Progenitor cell of endocrine pancreas (in vitro differentiated cells): Measurements from ENCODE around the gene SRCIN1. TPM values are rescaled to one million over a fixed set of nuclear protein-coding genes. Genes with fewer than 3 reads are reported as not detected.

Experiments used
- DNase-seq: peaks from one replicate; pipeline ENCODE4 v3.0.0; 2021; ENCODE audit warnings: low spot score; ENCODE audit not compliant: unreplicated experiment
- H3K27ac Mint-ChIP-seq: 2 replicates; pipeline ENCODE4 v1.8.0; 2021; ENCODE audit warnings: mild to moderate bottlenecking, moderate library complexity, mixed read lengths
- H3K27me3 Mint-ChIP-seq: 2 replicates; pipeline ENCODE4 v1.8.0; 2021; ENCODE audit warnings: mixed read lengths
- H3K36me3 Mint-ChIP-seq: 2 replicates; pipeline ENCODE4 v1.8.0; 2022; ENCODE audit warnings: mixed read lengths; ENCODE audit not compliant: insufficient read depth
- H3K4me1 Mint-ChIP-seq: 2 replicates; pipeline ENCODE4 v1.8.0; 2021; ENCODE audit warnings: low read depth, mixed read lengths
- H3K4me3 Mint-ChIP-seq: 2 replicates; pipeline ENCODE4 v1.8.0; 2021; ENCODE audit warnings: low read depth, mild to moderate bottlenecking, moderate library complexity, mixed read lengths
- H3K9me3 Mint-ChIP-seq: 2 replicates; pipeline ENCODE4 v1.8.0; 2021; ENCODE audit warnings: low read depth, mixed read lengths
- CTCF ChIP-seq: fragments of 200-600 bp; sonication (generic); IDR thresholded peaks from one replicate; pipeline ENCODE4 v1.5.0; 2021; ENCODE audit warnings: antibody characterized with exemption, mild to moderate bottlenecking; ENCODE audit not compliant: unreplicated experiment
- total RNA-seq: library from RNA; stranded (reverse); gene quantifications from 2 replicates; pipeline ENCODE4 v1.2.1, GENCODE V29; 2021

SRCIN1 gene
- total RNA-seq, 1 donor from 2014 or later = 13.8 TPM

GRCh38 chr17:38589462-38590114, 16.2 kb downstream of the SRCIN1 start:
- H3K9me3 Mint-ChIP-seq = no peaks in the 10 kb centered on the region
- H3K4me3 Mint-ChIP-seq = no peak overlapping the region
- H3K27ac Mint-ChIP-seq = no peak overlapping the region
- H3K27me3 Mint-ChIP-seq = peaks cover 21% of the 10 kb centered on the region
- no peak for DNase-seq
- no peak for TF ChIP-seq CTCF
- no peaks in the 10 kb centered on the region for H3K36me3 Mint-ChIP-seq
- H3K4me1 Mint-ChIP-seq = peaks cover 3% of the 10 kb centered on the region

DNA sequence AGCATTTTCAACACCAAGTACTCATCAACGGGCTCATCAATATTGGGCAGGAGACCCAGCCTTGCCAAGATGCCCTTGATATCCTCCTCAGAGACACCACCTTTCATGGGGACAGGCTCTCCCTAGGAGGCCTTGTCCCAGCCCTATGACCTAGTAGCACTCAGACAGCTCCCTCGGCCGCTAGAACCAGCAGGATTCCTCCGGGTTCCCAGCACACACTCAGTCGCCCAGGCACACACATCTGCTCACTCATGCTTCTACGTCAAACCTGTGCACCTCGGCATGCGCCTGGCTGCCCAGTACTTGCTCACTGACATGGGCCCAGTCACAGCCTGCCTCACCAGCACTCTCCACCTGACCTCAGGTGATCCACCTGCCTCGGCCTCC, 17.0 kb downstream of the SRCIN1 start:
- Mint-ChIP-seq H3K9me3 (no peaks in the 10 kb centered on the region), H3K27me3 (peaks cover 23% of the 10 kb centered on the region), H3K4me3 (no peak overlapping the region), H3K27ac (no peak overlapping the region), H3K4me1 (peaks cover 8% of the 10 kb centered on the region), H3K36me3 (no peaks in the 10 kb centered on the region)
- DNase-seq = no peak
- no peak for TF ChIP-seq CTCF

- Mint-ChIP-seq H3K4me3 (no peak overlapping the region), H3K9me3 (no peaks in the 10 kb centered on the region), H3K36me3 (no peaks in the 10 kb centered on the region), H3K4me1 (peaks cover 8% of the 10 kb centered on the region), H3K27ac (no peak overlapping the region), H3K27me3 (peaks cover 26% of the 10 kb centered on the region)
- no peak for TF ChIP-seq CTCF
- no peak for DNase-seq
Observed at GRCh38 chr17:38587947-38588787, 17.6 kb downstream of the SRCIN1 start.

DNA sequence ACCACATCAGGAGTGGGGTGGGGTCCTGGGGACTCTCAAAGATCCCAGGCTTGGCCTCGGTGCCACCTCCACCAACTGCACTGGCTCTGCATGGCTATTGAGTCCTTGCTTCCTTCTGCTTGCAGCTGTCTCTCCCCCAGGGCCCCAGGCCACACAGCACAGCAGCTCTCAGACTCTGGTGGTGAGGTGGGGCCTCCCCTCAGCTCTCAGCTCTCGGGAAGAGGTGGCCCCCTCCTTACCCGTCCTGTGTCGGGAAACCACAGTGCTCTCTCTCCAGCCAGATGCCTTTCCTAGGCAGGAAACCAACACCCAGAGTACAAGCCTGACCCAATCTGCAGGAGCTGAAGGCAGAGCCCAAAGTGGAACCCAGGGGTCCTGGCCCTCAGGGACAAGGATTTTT, 18.5 kb downstream of the SRCIN1 start:
- Mint-ChIP-seq H3K4me1 (peaks cover 8% of the 10 kb centered on the region), H3K36me3 (no peaks in the 10 kb centered on the region), H3K9me3 (no peaks in the 10 kb centered on the region), H3K27ac (no peak overlapping the region), H3K4me3 (no peak overlapping the region), H3K27me3 (peaks cover 33% of the 10 kb centered on the region)
- TF ChIP-seq CTCF = no peak
- DNase-seq = no peak

DNA sequence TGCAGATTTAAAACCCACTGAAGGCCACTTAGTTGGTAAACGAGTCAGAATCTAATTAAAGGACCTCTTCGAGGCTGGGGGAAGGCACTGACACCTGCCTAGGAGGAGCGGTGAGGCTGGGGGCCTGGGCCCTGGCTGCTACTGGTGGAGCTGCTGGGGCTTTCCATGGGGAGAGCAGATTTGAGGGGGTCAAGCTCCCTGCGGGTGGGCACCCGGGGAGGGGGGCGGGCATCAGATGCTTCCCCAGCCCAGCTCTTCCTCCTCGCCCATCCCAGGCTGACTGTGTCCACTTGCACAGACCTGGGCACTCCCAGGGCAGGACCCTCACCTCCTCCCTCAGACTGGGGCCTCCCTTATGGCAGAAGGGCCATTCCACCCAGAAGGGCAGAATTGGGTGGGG, 19.0 kb downstream of the SRCIN1 start:
- H3K27ac Mint-ChIP-seq = no peak overlapping the region
- DNase-seq = no peak
- peaks cover 8% of the 10 kb centered on the region for H3K4me1 Mint-ChIP-seq
- no peak overlapping the region for H3K4me3 Mint-ChIP-seq
- H3K36me3 Mint-ChIP-seq = no peaks in the 10 kb centered on the region
- peaks cover 37% of the 10 kb centered on the region for H3K27me3 Mint-ChIP-seq
- no peaks in the 10 kb centered on the region for H3K9me3 Mint-ChIP-seq
- no peak for TF ChIP-seq CTCF
